HepG2 (cell line): ENCODE results near the gene SYNJ2. TPM values are rescaled to one million over a fixed set of nuclear protein-coding genes. Genes with fewer than 3 reads are reported as not detected.

Experiments
- ATAC-seq: fragments of 200-7000 bp; cut with Tn5 transposase; 3 replicates; pipeline ENCODE4 v1.9.1; 2020; ENCODE audit warnings: mild to moderate bottlenecking, moderate library complexity
- BruUV-seq: library from RNA; stranded (reverse); fragments of 400-500 nt; replicated peaks from 2 replicates; lab custom pipeline; 2021; lab: Mats Ljungman, UMichigan
- CTCF ChIA-PET: fragments of 300-600 bp; formaldehyde crosslinking; extraction: SDS; loops from one replicate; lab custom pipeline; 2021; ENCODE audit warnings: low total read pairs, inconsistent platforms, low intra/inter-chr PET ratio; lab: Yijun Ruan, JAX
- POLR2A ChIA-PET: fragments of 350-600 bp; sonication (Branson Sonifier 250); formaldehyde crosslinking; loops from one replicate; lab custom pipeline; 2020; ENCODE audit warnings: antibody characterized with exemption, inconsistent platforms; lab: Yijun Ruan, JAX
- DNase-seq: peaks from one replicate; pipeline ENCODE4 v3.0.0-alpha.2; 2015; ENCODE audit warnings: low spot score
- FAIRE-seq: peaks from 3 replicates; lab custom pipeline; 2011; peaks lifted over from hg19 to GRCh38; lab: Jason Lieb, UNC
- H2AFZ ChIP-seq: one replicate; pipeline ENCODE4 v1.6.1; 2011; ENCODE audit warnings: low read length, inconsistent platforms
- H3K27ac ChIP-seq: fragments of 300-600 bp; 3 replicates; pipeline ENCODE4 v1.8.0; 2011; ENCODE audit warnings: mixed run types, mild to moderate bottlenecking, mixed read lengths, low read length, inconsistent platforms; ENCODE audit not compliant: insufficient read depth; ENCODE audit errors: extremely low read length
- H3K27me3 ChIP-seq, 2 experiments: fragments of 200-600 bp in 1 of 2; 2 replicates in 1 of 2; 3 replicates in 1 of 2; pipeline versions ENCODE4 v1.6.0 to v1.8.0; 2011; ENCODE audit warnings: low read length in 2 of 2, mild to moderate bottlenecking in 2 of 2, moderate library complexity in 2 of 2, inconsistent platforms in 1 of 2; ENCODE audit not compliant: insufficient read depth in 2 of 2, control insufficient read depth in 1 of 2
- H3K36me3 ChIP-seq, 2 experiments: fragments of 200-600 bp in 1 of 2; replicated peaks in 1 of 2; 2 replicates in 1 of 2; 3 replicates in 1 of 2; pipeline versions ENCODE4 v1.5.1 to v1.8.0; 2011; ENCODE audit warnings: low read length in 2 of 2, inconsistent platforms in 1 of 2; ENCODE audit not compliant: insufficient read depth in 2 of 2, control insufficient read depth in 1 of 2
- H3K4me1 ChIP-seq: 2 replicates; pipeline ENCODE4 v1.5.1; 2012; ENCODE audit warnings: low read length, inconsistent platforms; ENCODE audit not compliant: insufficient read depth
- H3K4me2 ChIP-seq: 2 replicates; pipeline ENCODE4 v1.6.0; 2011; ENCODE audit warnings: low read depth, low read length, inconsistent platforms
- H3K4me3 ChIP-seq, 3 experiments: fragments of 200-600 bp in 1 of 3; sonication (generic), shearing (Covaris generic) in 1 of 3; replicated peaks in 1 of 3; 2 replicates each; pipeline ENCODE4 v1.5.1; 2011 to 2016; ENCODE audit warnings: low read length in 3 of 3, inconsistent platforms in 2 of 3, low read depth in 2 of 3, mild to moderate bottlenecking in 2 of 3, control low read depth in 1 of 3, mixed read lengths in 1 of 3; ENCODE audit not compliant: insufficient read depth in 1 of 3
- H3K79me2 ChIP-seq: one replicate; pipeline ENCODE4 v1.6.1; 2011; ENCODE audit warnings: low read length, inconsistent platforms; ENCODE audit not compliant: insufficient read depth
- H3K9ac ChIP-seq: 2 replicates; pipeline ENCODE4 v1.6.0; 2011; ENCODE audit warnings: mild to moderate bottlenecking, low read depth, low read length, inconsistent platforms; ENCODE audit not compliant: insufficient read depth
- H3K9me3 ChIP-seq: 2 replicates; pipeline ENCODE4 v1.5.1; 2012; ENCODE audit warnings: mild to moderate bottlenecking, low read length
- H4K20me1 ChIP-seq: 2 replicates; pipeline ENCODE4 v1.6.0; 2011; ENCODE audit warnings: inconsistent platforms, mild to moderate bottlenecking, low read length, moderate library complexity; ENCODE audit not compliant: insufficient read depth
- CTCF ChIP-seq: sonication (generic); formaldehyde crosslinking; IDR thresholded peaks from 2 replicates; pipeline ENCODE4 v1.5.0; 2020; ENCODE audit warnings: mild to moderate bottlenecking, missing genetic modification reagents, moderate library complexity
- FOXC1 ChIP-seq: sonication (generic); formaldehyde crosslinking; IDR thresholded peaks from 2 replicates; pipeline ENCODE4 v1.8.0; 2022; ENCODE audit warnings: mild to moderate bottlenecking, missing genetic modification reagents, borderline replicate concordance
- GFI1 ChIP-seq: sonication (generic); formaldehyde crosslinking; IDR thresholded peaks from 2 replicates; pipeline ENCODE4 v1.5.0; 2020; ENCODE audit warnings: missing genetic modification reagents, mild to moderate bottlenecking, borderline replicate concordance
- GLI4 ChIP-seq: sonication (generic); formaldehyde crosslinking; IDR thresholded peaks from 2 replicates; pipeline ENCODE4 v1.5.1; 2020; ENCODE audit warnings: missing genetic modification reagents, mild to moderate bottlenecking, moderate library complexity, borderline replicate concordance
- PHF21A ChIP-seq: sonication (generic); formaldehyde crosslinking; IDR thresholded peaks from 2 replicates; pipeline ENCODE4 v1.5.0; 2020; ENCODE audit warnings: mild to moderate bottlenecking, missing genetic modification reagents
- RBM39 ChIP-seq: fragments of 200-400 bp; formaldehyde crosslinking; IDR thresholded peaks from one replicate; pipeline ENCODE4 v1.6.1; 2018; ENCODE audit warnings: antibody characterized with exemption, mild to moderate bottlenecking, low read depth, low read length; ENCODE audit not compliant: poor library complexity, severe bottlenecking
- RORA ChIP-seq: sonication (generic); formaldehyde crosslinking; IDR thresholded peaks from 2 replicates; pipeline ENCODE4 v1.5.0; 2020; ENCODE audit warnings: mild to moderate bottlenecking, missing genetic modification reagents, moderate library complexity
- ZBTB25 ChIP-seq: IDR thresholded peaks from 2 replicates; pipeline ENCODE4 v1.6.1; 2018; ENCODE audit warnings: missing genetic modification reagents
- ZFAT ChIP-seq: sonication (generic); formaldehyde crosslinking; conservative IDR thresholded peaks from 2 replicates; pipeline ENCODE4 v1.8.1; 2023; ENCODE audit warnings: missing genetic modification reagents, inconsistent platforms
- ZFP36L1 ChIP-seq: sonication (generic); formaldehyde crosslinking; IDR thresholded peaks from 2 replicates; pipeline ENCODE4 v1.8.0; 2022; ENCODE audit warnings: mild to moderate bottlenecking, missing genetic modification reagents, moderate library complexity
- ZNF234 ChIP-seq: sonication (generic); formaldehyde crosslinking; conservative IDR thresholded peaks from 2 replicates; pipeline ENCODE4 v1.5.1; 2020; ENCODE audit warnings: mild to moderate bottlenecking, missing genetic modification reagents
- ZNF256 ChIP-seq: sonication (generic); formaldehyde crosslinking; conservative IDR thresholded peaks from 2 replicates; pipeline ENCODE4 v1.4.0; 2020; ENCODE audit warnings: missing genetic modification reagents
- ZNF503 ChIP-seq: sonication (generic); formaldehyde crosslinking; IDR thresholded peaks from 2 replicates; pipeline ENCODE4 v1.4.0; 2020; ENCODE audit warnings: missing genetic modification reagents
- ZNF605 ChIP-seq: sonication (generic); formaldehyde crosslinking; IDR thresholded peaks from 2 replicates; pipeline ENCODE4 v1.8.0; 2022; ENCODE audit warnings: mild to moderate bottlenecking, missing genetic modification reagents
- ZNF766 ChIP-seq: sonication (generic); formaldehyde crosslinking; IDR thresholded peaks from 2 replicates; pipeline ENCODE4 v1.5.0; 2020; ENCODE audit warnings: missing genetic modification reagents, borderline replicate concordance
- ZSCAN5A ChIP-seq: sonication (generic); formaldehyde crosslinking; IDR thresholded peaks from 2 replicates; pipeline ENCODE4 v1.8.0; 2022; ENCODE audit warnings: mild to moderate bottlenecking, missing genetic modification reagents, borderline replicate concordance
- WGBS: methylation state at CpG from one replicate; pipeline ENCODE4 v1.1.6; 2017; ENCODE audit warnings: low lambda C conversion rate; 5-methylcytosine and 5-hydroxymethylcytosine counted together
- in situ Hi-C: cut with HindIII; loops from 2 replicates; pipeline ENCODE4 v1.10.0; 2017; ENCODE audit warnings: low pct_unique_long_range_greater_than_20kb; ENCODE audit not compliant: extremely low pct_ligation_motif_present
- intact Hi-C: fragments of 100-400 bp; cut with micrococcal nuclease; formaldehyde crosslinking; loops from one replicate; pipeline ENCODE4 v1.10.0; 2022; ENCODE audit not compliant: unreplicated experiment
- polyA plus RNA-seq, 8 experiments: library from polyadenylated mRNA; depleted of rRNA in 3 of 8; stranded (reverse) in 7 of 8; unstranded in 1 of 8; fragments of >200 nt; fragmentation: Illumina TruSeq in 4 of 8; extraction: Trizol in 4 of 8; gene quantifications; 2 replicates each; pipeline versions ENCODE4 v1.2.1 to v1.2.3, GENCODE V29; 2011 to 2016; ENCODE audit warnings: low read depth in 4 of 8, missing spikeins in 1 of 8, mixed read lengths in 1 of 8; ENCODE audit not compliant: insufficient read depth in 1 of 8
- total RNA-seq, 5 experiments: library from RNA; depleted of rRNA; stranded (reverse); fragments of >200 nt; fragmentation: Illumina TruSeq; extraction: Trizol; gene quantifications; 2 replicates each; pipeline ENCODE4 v1.2.3, GENCODE V29; 2016; ENCODE audit warnings: low read depth in 1 of 5

Gene SYNJ2
- total and polyA plus RNA-seq, 2 of the 13 experiments (the other 11 are each of a cell fraction or from before 2014, with no cell fraction given), result 39.1 to 57.6 TPM

- TF ChIP-seq ZNF503 (CRISPR knock-in tag), result no peak
- TF ChIP-seq RBM39, result no peak
- peak; percentile 97 for TF ChIP-seq CTCF (CRISPR knock-in tag)
- no peak for TF ChIP-seq ZNF234 (CRISPR knock-in tag)
- TF ChIP-seq ZNF256 (CRISPR knock-in tag), result no peak
Observed at GRCh38 chr6:158072083-158072721, 90.5 kb downstream of the SYNJ2 start (continued).

GRCh38 chr6:158073776-158074175 is 92.1 kb downstream of the SYNJ2 start:
- Histone ChIP-seq H3K27me3 (no peaks in the 10 kb centered on the region), H3K9me3 (no peaks in the 10 kb centered on the region), H3K27ac (no peak overlapping the region), H4K20me1 (no peaks in the 10 kb centered on the region), H3K4me3 (no peak overlapping the region), H3K79me2 (no peaks in the 10 kb centered on the region), H3K4me2 (no peak overlapping the region), H3K4me1 (peaks cover 16% of the 10 kb centered on the region), H3K36me3 (peaks cover 51 to 83% of the 10 kb centered on the region in 2 experiments), H3K9ac (no peak overlapping the region), H2AFZ (no peak overlapping the region)
- POLR2A ChIA-PET, result interaction anchor here (1.7 kb wide), 1 partner anchor 62 kb away, joined by 5 read pairs; no protein-coding TSS in a partner anchor
- intact Hi-C loops, result loop anchor here (2.0 to 10.0 kb wide), 2 partner anchors 63 to 119 kb away; no protein-coding TSS in a partner anchor
- in situ Hi-C loops, result loop anchor here (5.0 kb wide), 1 partner anchor 91 kb away; the partner anchor contains the start of gene SYNJ2
- no TSS peak for BruUV-seq
- FAIRE-seq, result no peak
- DNase-seq, result no peak
- no peak for ATAC-seq
- CTCF ChIA-PET, result interaction anchor here (2.8 kb wide), 1 partner anchor 91 kb away, joined by 19 read pairs; the partner anchor contains the start of gene SYNJ2
- 92% methylated on average over 3 of the region's 3 CpGs for WGBS
- no peak for TF ChIP-seq ZFP36L1 (CRISPR knock-in tag)
- TF ChIP-seq ZNF605, result no peak
- no peak for TF ChIP-seq GFI1
- TF ChIP-seq GLI4 (CRISPR knock-in tag), result no peak
- no peak for TF ChIP-seq RORA (CRISPR knock-in tag)
- no peak for TF ChIP-seq ZBTB25 (CRISPR knock-in tag)
- no peak for TF ChIP-seq PHF21A (CRISPR knock-in tag)
- TF ChIP-seq ZNF766 (CRISPR knock-in tag), result no peak
- no peak for TF ChIP-seq ZSCAN5A (CRISPR knock-in tag)
- no peak for TF ChIP-seq FOXC1 (CRISPR knock-in tag)
- TF ChIP-seq ZFAT, result no peak
